GM18526 (cell line): ENCODE results near the gene FAM237B.

Experiments
- POLR2A ChIP-seq: IDR thresholded peaks from 3 replicates; pipeline ENCODE4 v1.6.1; 2011; ENCODE audit not compliant: insufficient read length; ENCODE audit errors: extremely low read depth

The FAM237B gene

DNA sequence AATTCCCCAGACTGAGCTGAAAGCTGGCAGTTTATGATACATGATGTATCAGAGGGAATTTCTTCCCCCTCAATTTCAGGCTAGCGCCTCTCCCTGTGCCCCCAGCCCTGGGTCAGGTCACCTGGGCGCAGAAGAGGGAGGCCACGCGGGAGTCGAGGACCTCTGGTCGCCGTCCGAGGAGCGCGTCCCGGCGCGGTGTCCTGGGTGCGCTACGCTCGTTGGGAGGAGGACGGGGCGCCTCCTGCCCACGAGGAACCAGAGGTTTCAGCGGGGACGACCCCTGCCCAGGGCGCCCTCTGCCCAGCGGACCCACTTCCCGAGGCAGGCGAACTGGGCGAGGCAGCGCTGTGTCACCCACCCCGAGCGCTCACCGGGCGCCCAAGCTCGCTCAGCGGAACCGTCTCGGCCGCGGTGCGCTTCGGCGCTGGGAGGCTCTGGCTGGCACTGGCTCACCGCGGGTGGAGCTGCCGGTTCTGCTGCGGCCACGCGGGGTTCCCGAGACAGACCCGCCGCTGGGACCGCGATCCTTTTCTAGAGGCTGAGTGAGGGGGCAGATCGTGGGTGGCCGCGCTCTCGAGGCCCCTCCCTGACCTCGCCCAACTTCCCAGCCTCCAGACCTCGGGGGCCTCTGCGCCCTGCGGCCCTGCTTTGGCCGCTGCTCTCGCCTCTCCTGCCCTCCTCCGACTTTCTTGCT, at the start of gene FAM237B:
TSS of gene FAM237B (minus strand) at position 504 of the 694 bp plus-strand sequence. CDS start 1,556 bp downstream, outside the sequence.
- TF ChIP-seq POLR2A, result no peak

DNA sequence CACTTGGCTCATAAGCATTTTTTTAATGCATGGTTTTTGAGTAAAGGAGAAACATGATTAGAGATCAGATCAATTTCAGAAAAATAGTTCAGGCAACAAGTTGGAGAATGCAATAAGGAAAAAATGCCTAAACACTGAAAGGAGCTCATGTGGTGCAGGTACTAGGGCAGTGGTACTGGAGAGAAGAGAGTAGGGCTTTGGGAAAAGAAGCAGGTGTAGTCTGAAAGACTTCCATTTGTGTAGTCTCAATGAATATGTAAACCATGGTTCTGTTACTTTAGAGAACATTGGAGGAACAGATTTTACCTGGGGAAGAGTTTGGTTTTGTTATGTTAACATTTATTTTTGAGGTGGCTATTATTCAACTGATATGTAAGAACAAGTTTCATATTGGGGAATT, 30.9 kb upstream of the FAM237B start:
- no peak for TF ChIP-seq POLR2A

DNA sequence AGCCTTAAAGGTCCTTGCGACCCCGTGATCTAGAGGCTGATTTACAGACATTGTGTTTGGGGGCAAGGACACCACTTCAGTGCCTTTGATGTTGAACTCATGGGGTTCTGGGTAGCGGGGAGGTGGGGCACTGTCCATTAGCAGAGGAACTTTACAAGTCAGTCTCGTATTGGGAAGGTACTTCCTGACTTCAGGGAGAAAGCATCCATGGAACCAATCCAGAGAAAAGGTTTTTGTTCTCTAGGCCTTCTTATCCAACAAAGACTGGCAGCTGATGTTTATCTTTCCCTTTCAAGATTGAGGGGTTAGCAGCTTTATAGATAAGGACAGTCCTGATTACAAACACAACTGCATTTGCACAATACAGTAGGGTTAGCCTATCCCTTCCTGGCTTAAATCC, 28.2 kb upstream of the FAM237B start:
- no peak for TF ChIP-seq POLR2A

DNA sequence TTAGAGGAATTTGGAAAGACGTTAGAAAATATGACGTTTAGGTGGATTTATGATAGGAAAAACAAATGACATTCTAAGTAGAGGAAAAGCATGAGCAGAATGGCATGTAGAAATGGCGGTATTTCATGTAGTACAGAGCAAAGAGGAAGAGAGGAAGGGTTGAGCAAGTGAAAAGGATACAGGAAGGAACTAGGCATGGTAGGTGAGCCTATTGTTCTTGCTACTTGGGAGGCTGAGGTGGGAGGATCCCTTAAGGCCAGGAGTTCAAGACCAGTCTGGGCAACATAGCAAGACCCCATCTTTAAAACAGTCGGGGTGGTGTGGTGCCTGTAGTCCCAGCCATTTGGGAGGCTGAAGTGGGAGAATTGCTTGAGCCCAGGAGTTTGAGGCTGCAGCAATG, 26.7 kb upstream of the FAM237B start:
- TF ChIP-seq POLR2A, result no peak

DNA sequence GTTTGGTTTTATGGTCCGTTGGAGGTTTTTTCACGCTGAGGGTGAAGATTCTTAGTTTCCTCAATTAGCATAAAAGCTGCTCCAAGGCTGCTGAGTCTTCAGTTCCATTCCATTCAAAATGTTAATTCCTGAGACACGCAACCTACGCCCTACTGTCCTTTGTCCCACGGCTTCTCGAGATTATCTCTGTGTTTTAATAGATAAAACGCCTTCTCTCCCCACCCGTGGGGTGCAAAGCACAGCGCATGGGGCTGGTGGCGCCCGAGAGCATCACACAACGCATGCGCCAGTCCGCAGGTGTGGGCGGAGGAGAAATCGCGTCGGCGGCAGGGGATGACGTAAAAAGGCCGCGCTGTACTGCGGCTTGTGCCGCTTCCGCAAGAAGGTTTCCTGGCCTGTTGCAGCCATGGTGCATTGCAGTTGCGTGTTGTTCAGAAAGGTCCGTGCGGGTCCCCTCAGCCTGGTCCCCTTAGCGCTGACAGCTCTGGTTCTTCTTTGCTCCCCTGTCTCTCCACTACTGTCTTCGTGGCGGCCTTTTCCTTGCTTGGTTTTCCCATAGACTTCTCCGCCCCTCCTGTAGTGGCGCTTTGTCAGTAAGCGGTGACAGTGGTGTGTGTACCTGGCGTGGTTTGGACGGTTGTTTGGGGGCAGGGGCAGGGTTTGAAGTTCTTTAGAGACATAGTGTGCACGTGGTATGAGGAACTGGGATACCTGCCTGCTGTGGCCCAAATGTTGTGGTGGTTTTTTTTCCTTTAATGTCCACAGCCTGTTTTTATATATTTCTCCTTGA, 25.4 kb upstream of the FAM237B start, which contains the start of gene GTPBP10:
TSS of gene GTPBP10 (plus strand) at position 381 of the 790 bp plus-strand sequence. CDS start at position 407, 26 bp downstream.
- peak; percentile 97 for TF ChIP-seq POLR2A

DNA sequence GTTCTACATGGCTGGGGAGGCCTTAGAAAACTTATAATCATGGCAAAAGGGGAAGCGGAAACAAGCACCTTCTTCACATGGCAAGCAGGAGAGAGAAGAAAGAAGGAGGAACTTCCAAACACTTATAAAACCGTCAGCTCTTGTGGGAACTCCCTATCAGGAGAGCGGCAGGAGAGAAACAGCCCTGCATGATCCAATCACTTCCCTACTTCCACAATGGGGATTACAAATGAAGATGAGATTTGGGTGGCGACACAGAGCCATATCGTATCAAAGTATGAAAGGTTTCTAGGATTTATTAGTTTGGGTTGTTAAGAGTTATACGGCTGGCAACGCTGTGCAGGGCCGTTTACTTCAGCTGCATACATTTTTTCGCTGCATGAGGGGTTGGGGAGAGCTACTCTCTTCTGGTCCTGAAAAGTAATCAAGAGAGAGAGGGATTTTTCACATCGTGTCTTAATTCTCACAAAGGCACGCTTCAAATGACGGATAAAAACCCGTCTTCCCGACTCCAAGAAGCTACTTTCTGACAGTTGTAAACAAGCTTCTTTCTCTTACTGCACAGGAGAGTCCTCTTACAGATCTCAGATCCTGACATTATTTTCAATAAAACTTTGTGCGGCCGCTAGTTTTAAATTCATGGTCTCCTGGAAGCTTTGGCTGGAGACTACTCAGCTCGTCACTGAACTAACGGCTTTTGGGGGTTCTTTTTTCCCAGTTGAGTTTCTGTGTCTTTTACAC, 24.7 kb upstream of the FAM237B start:
- no peak for TF ChIP-seq POLR2A

DNA sequence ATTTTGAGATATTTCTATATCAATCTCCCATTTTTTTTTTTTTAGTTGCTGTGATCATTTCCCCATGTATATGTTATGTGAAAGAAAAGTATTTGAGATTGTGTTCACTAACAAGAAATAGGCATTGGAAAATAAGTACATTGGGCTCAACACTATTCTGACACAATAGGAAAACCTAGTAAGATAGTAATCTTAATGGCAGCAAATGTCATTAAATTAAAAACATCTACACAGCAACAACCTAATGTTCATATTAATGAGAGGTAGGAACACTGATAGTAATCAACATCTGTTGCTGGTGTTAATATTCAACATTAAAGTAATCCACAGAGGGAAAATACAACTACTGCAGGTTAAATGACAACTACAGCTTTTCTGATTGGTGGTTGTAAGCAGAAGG, 23.9 kb upstream of the FAM237B start:
- no peak for TF ChIP-seq POLR2A

DNA sequence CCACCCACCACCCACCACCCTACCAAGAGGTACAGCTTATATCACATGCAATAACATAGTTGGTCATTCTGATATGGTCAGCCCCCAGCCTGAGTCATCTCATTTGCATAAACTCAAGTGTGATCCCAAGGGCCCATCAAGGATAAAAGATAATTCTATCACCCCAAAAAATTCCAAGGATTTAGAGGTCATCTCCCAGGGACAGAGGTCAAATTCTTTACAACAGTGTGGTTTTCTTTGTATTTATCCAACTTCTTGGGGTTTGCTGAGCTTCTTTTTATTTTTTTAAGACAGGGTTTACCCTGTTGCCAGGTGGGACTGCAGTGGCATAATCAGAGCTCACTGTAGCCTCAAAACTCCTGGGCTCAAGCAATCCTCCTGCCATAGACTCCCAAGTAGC, 16.0 kb upstream of the FAM237B start:
- TF ChIP-seq POLR2A, result no peak

DNA sequence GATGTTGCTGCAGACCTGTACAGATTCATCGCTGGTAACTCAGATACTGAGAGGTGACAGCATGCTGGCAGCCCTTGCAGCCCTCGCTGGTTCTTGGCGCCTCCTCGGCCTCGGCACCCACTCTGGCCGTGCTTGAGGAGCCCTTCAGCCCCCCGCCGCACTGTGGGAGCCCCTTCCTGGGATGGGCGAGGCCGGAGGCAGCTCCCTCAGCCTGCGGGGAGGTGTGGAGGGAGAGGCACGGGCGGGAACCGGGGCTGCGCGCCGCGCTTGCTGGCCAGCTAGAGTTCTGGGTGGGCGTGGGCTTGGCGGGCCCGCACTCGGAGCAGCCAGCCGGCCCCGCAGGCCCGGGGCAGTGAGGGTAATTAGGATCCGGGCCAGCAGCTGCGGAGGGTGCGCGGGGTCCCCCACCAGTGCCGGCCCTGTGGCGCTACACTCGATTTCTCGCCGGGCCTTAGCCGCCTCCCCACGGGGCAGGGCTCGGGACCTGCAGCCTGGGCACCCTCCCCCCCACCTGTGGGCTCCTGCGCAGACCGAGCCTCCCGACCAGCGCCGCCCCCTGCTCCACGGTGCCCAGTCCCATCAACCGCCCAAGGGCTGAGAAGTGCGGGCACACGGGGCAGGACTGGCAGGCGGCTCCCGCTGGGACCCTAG, 13.2 kb upstream of the FAM237B start:
- no peak for TF ChIP-seq POLR2A

DNA sequence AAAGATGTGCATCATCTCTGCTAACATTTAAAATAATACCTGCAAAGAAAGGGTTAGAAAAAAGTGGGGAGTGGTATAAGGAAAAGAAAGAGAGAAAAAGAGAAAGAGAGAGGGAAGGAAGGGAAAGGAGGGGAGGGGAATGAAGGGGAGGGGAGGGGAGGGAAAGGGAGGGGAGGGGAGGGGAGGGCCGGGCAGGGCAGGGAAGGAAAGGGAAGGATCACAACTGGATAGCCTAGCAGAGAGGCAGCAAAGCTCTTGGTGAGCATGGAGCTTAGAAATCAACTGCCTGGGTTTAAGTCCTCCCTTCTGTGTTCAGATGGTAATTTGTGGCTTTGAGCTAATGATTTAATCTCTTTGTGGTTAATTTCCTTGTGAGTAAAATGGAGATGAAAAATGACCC, 5.4 kb upstream of the FAM237B start:
- TF ChIP-seq POLR2A, result no peak

DNA sequence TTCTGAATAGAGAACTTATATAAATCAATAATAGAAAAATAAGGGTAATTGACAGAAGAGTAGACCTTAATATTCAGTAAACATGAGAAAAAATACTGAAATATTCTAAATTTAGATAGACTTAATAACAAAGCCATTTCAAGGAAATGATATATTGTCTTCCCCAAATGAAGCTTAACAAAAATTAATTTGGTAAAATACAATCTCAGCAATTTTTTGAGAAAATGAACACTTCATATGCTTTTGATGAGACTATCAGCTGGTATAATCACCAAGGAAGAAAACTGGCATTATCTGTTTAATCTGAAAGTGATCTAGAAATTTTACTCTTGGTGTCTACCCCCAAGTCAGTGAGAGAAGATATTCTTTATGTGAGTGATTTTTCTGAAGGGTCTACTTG, 1.7 kb upstream of the FAM237B start:
- TF ChIP-seq POLR2A, result no peak

DNA sequence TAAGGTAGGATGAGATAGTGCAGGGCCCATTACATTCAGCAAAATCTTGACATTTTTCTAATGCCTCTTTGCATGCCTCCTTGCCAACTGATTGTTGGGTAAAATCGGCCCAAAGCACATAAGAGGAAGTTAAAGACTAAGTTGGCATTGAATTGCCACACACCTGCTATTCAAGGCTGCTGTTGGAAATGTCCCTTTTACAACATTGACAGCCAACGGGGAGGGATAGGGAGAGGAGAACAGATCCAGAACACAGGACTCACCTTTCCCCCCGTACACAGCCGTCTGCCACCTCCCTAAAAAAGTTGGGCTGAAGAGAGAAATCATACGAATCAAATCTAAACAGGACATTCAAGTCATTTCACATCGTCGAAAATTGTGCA, 695 bp downstream of the FAM237B start:
- no peak for TF ChIP-seq POLR2A

DNA sequence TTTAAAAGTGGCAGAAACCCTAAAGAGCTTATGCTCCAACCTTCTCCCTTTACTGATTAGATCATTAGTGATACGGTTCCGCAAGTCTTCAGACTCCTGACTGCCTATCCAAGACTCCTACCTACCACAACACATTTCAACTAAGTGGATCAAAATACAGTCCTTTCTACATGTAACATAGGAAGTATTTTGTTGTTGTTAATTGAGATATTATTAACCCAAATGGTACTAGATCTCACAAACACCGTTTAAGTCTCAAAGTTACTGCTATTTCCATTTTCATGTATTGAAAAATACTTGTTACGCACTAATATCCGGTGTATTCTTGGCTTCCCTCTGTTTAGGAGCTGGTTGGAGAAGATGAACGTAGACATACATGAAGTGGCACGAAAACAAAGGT, 1.1 kb downstream of the FAM237B start:
- no peak for TF ChIP-seq POLR2A

DNA sequence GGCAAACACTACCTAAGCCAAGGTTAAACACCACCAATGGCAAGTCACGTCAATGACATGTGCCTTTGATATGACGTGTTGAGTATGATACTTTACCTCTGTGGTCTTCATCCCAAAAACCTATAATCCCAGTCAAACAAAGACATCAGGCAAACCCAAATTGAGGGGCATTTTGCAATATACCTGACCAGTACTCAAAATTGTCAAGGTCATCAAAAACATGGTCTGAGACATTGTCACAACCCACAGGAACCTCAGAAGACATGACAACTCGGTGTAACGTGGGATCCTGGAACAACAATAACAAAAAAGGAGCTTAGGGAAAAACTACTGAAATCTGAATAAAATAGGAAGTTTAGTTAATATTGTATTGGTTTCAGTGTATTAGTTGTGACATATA, 7.2 kb downstream of the FAM237B start:
- TF ChIP-seq POLR2A, result no peak

DNA sequence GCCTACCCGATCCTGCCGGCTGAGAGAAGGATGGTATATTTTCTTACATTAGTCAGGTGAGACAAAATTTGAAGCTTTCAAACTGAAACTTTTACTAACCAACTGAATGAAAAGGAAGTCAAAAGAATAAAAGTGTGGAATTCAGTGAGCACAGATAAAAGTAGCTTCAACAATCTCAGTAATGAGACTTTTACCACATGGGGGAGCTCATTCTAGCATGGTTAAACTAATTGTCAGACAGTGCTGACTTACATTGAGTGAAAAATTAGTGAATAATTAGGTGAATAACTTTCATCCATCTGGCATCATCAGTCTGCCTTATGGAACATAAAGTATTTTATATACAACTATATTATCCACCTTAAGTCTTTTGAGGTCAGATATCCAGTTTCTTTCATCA, 8.4 kb downstream of the FAM237B start:
- TF ChIP-seq POLR2A, result no peak
